Breast epithelium (tissue), 3 donors: ENCODE measurements around the gene ZMAT5.

Source experiments
- CTCF ChIP-seq, 3 donors: fragments of 450-650 bp; IDR thresholded peaks; one replicate each; pipeline ENCODE4 v1.5.1; 2016 to 2017; ENCODE audit warnings: antibody characterized with exemption in 3 of 3, mild to moderate bottlenecking in 3 of 3, moderate library complexity in 3 of 3
- POLR2A ChIP-seq: fragments of 450-650 bp; IDR thresholded peaks from one replicate; pipeline ENCODE4 v1.6.1; 2016; ENCODE audit warnings: antibody characterized with exemption, mild to moderate bottlenecking, moderate library complexity

- TF ChIP-seq POLR2A (no peak), CTCF (IDR thresholded peaks at IDR 0.05) (no peak)
These were observed 68.8 kb downstream of the ZMAT5 start for GRCh38 chr22:29697853-29698598.
